Endodermal cell (in vitro differentiated cells): ENCODE results near the gene DNAJC1. TPM values are rescaled to one million over a fixed set of nuclear protein-coding genes. Genes with fewer than 3 reads are reported as not detected.

Experiments used
- DNase-seq: peaks from one replicate; pipeline ENCODE4 v3.0.0-alpha.2; 2017
- H3K27ac ChIP-seq: 2 replicates; pipeline ENCODE4 v1.5.1; 2013; ENCODE audit warnings: mild to moderate bottlenecking, low read depth, low read length, moderate library complexity
- H3K27me3 ChIP-seq: 2 replicates; pipeline ENCODE4 v1.6.1; 2013; ENCODE audit warnings: mild to moderate bottlenecking, low read length, moderate library complexity; ENCODE audit not compliant: insufficient read depth, control insufficient read depth, poor library complexity, severe bottlenecking
- H3K36me3 ChIP-seq: 2 replicates; pipeline ENCODE4 v1.7.0; 2013; ENCODE audit warnings: mild to moderate bottlenecking, low read length, moderate library complexity; ENCODE audit not compliant: control insufficient read depth, insufficient read depth
- H3K4me1 ChIP-seq: one replicate; pipeline ENCODE4 v1.7.0; 2013; ENCODE audit warnings: low read length; ENCODE audit not compliant: control insufficient read depth, insufficient read depth
- H3K4me3 ChIP-seq: 2 replicates; pipeline ENCODE4 v1.5.1; 2013; ENCODE audit warnings: mild to moderate bottlenecking, low read length, moderate library complexity
- H3K9ac ChIP-seq: 2 replicates; pipeline ENCODE4 v1.6.1; 2013; ENCODE audit warnings: mild to moderate bottlenecking, low read length, moderate library complexity; ENCODE audit not compliant: poor library complexity, severe bottlenecking; ENCODE audit errors: extremely low read depth
- H3K9me3 ChIP-seq: 2 replicates; pipeline ENCODE4 v1.6.1; 2013; ENCODE audit warnings: mild to moderate bottlenecking, low read length, moderate library complexity; ENCODE audit not compliant: control insufficient read depth
- H3K27ac Mint-ChIP-seq: 2 replicates; pipeline ENCODE4 v1.8.0; 2020; ENCODE audit warnings: mixed read lengths
- H3K27me3 Mint-ChIP-seq: 2 replicates; pipeline ENCODE4 v1.8.0; 2021; ENCODE audit warnings: mild to moderate bottlenecking, mixed read lengths; ENCODE audit not compliant: insufficient read depth
- H3K36me3 Mint-ChIP-seq: 2 replicates; pipeline ENCODE4 v1.8.0; 2020; ENCODE audit warnings: low read depth, mixed read lengths
- H3K4me1 Mint-ChIP-seq: 2 replicates; pipeline ENCODE4 v1.8.0; 2020; ENCODE audit warnings: mixed read lengths
- H3K4me3 Mint-ChIP-seq: 2 replicates; pipeline ENCODE4 v1.8.0; 2020; ENCODE audit warnings: mild to moderate bottlenecking, moderate library complexity, mixed read lengths
- H3K9me3 Mint-ChIP-seq: 2 replicates; pipeline ENCODE4 v1.8.0; 2020; ENCODE audit warnings: mild to moderate bottlenecking, mixed read lengths
- CTCF ChIP-seq: fragments of 200-600 bp; sonication (generic); conservative IDR thresholded peaks from 2 replicates; pipeline ENCODE4 v1.5.0; 2021; ENCODE audit warnings: antibody characterized with exemption, mild to moderate bottlenecking
- WGBS, 2 experiments: methylation state at CpG; one replicate each; pipeline versions ENCODE4 v1.1.5 to v1.1.7; 2013; ENCODE audit warnings: missing lambda C conversion rate in 2 of 2, mixed read lengths in 1 of 2; ENCODE audit not compliant: insufficient coverage in 1 of 2, insufficient read length in 1 of 2; 5-methylcytosine and 5-hydroxymethylcytosine counted together
- total RNA-seq, 2 donors: library from RNA; stranded (reverse); fragmentation: NEBNext Ultra II Directional in 1 of 2; extraction: Animal tissue kit (Norgen Biotek cat#: 25700) in 1 of 2; gene quantifications; 2 replicates in 1 of 2; 3 replicates in 1 of 2; pipeline ENCODE4 v1.2.1, GENCODE V29; 2021

The DNAJC1 gene
- total RNA-seq, 2 donors from 2014 or later = 23.5 to 30.4 TPM

GRCh38 chr10:21980691-21981090 is 22.8 kb downstream of the DNAJC1 start:
- Mint-ChIP-seq H3K36me3 (no peaks in the 10 kb centered on the region), H3K9me3 (no peaks in the 10 kb centered on the region), H3K4me1 (peaks cover 21% of the 10 kb centered on the region), H3K4me3 (no peak overlapping the region), H3K27me3 (no peaks in the 10 kb centered on the region), H3K27ac (no peak overlapping the region)
- Histone ChIP-seq H3K27ac (no peak overlapping the region), H3K4me1 (peaks cover 3% of the 10 kb centered on the region), H3K36me3 (no peaks in the 10 kb centered on the region), H3K27me3 (no peaks in the 10 kb centered on the region), H3K9me3 (no peaks in the 10 kb centered on the region), H3K4me3 (no peak overlapping the region), H3K9ac (no peak overlapping the region)
- TF ChIP-seq CTCF = no peak
- DNase-seq = no peak

- WGBS, 2 experiments = 0 to 11% methylated on average over 1 of the region's 1 CpG
- Mint-ChIP-seq H3K27ac (no peak overlapping the region), H3K36me3 (no peaks in the 10 kb centered on the region), H3K4me1 (peaks cover 27% of the 10 kb centered on the region), H3K9me3 (no peaks in the 10 kb centered on the region), H3K4me3 (no peak overlapping the region), H3K27me3 (no peaks in the 10 kb centered on the region)
- peak overlapping the region; percentile 12 for H3K27ac ChIP-seq
- no peak for DNase-seq
- no peaks in the 10 kb centered on the region for H3K27me3 ChIP-seq
- H3K4me1 ChIP-seq = peaks cover 3% of the 10 kb centered on the region
- H3K36me3 ChIP-seq = no peaks in the 10 kb centered on the region
- TF ChIP-seq CTCF = no peak
- no peak overlapping the region for H3K9ac ChIP-seq
- H3K9me3 ChIP-seq = no peaks in the 10 kb centered on the region
- H3K4me3 ChIP-seq = no peak overlapping the region
These were observed 25.2 kb downstream of the DNAJC1 start for GRCh38 chr10:21978191-21978862.

- H3K4me3 Mint-ChIP-seq = peak overlapping the region; percentile 27
- H3K9me3 Mint-ChIP-seq = no peaks in the 10 kb centered on the region
- Histone ChIP-seq H3K27me3 (no peaks in the 10 kb centered on the region), H3K9me3 (no peaks in the 10 kb centered on the region), H3K9ac (no peak overlapping the region), H3K4me1 (peaks cover 3% of the 10 kb centered on the region), H3K4me3 (peak overlapping the region; percentile 57), H3K27ac (peak overlapping the region; percentile 55), H3K36me3 (no peaks in the 10 kb centered on the region)
- DNase-seq = peak; percentile 75
- H3K36me3 Mint-ChIP-seq = no peaks in the 10 kb centered on the region
- H3K27ac Mint-ChIP-seq = peak overlapping the region; percentile 87
- H3K4me1 Mint-ChIP-seq = peaks cover 27% of the 10 kb centered on the region
- WGBS, 2 experiments = 42 to 47% methylated on average over 3 to 7 of the region's 7 CpGs
- no peaks in the 10 kb centered on the region for H3K27me3 Mint-ChIP-seq
- TF ChIP-seq CTCF = no peak
These were observed 26.8 kb downstream of the DNAJC1 start for GRCh38 chr10:21976739-21977138.
